Breast epithelium (tissue), 3 donors: Measurements from ENCODE around the gene NR6A1.

Experiments
- CTCF ChIP-seq, 3 donors: fragments of 450-650 bp; IDR thresholded peaks; one replicate each; pipeline ENCODE4 v1.5.1; 2016 to 2017; ENCODE audit warnings: antibody characterized with exemption in 3 of 3, mild to moderate bottlenecking in 3 of 3, moderate library complexity in 3 of 3
- POLR2A ChIP-seq: fragments of 450-650 bp; IDR thresholded peaks from one replicate; pipeline ENCODE4 v1.6.1; 2016; ENCODE audit warnings: antibody characterized with exemption, mild to moderate bottlenecking, moderate library complexity

GRCh38 chr9:124505006-124505900, 265.9 kb downstream of the NR6A1 start:
- TF ChIP-seq CTCF (IDR thresholded peaks at IDR 0.05), result no peak
- no peak for TF ChIP-seq POLR2A
